Measurements from ENCODE around the gene NSD1.
A peak's percentile ranks its signal among the peaks of the same experiment; 100 is the strongest.

Gene NSD1

GRCh38 chr5:177319913-177320588, 186.5 kb downstream of the NSD1 start:
- peak overlapping the region; percentile 2 for H3K27ac Mint-ChIP-seq
- no peak for DNase-seq
- no peaks in the 10 kb centered on the region for H3K27me3 Mint-ChIP-seq
- CTCF ChIA-PET = interaction anchor here (0.9 to 4.4 kb wide), 10 partner anchors 10 to 207 kb away, joined by 3 to 22 read pairs (median 7); no protein-coding TSS in a partner anchor
- H3K36me3 Mint-ChIP-seq = peaks cover 20% of the 10 kb centered on the region
- H3K4me3 Mint-ChIP-seq = no peak overlapping the region
- H3K9me3 Mint-ChIP-seq = peaks cover 3% of the 10 kb centered on the region
- peaks cover 41% of the 10 kb centered on the region for H3K4me1 Mint-ChIP-seq

GRCh38 chr5:177320879-177321278, 187.3 kb downstream of the NSD1 start:
- Mint-ChIP-seq H3K27ac (no peak overlapping the region), H3K4me1 (peaks cover 38% of the 10 kb centered on the region), H3K4me3 (no peak overlapping the region), H3K36me3 (peaks cover 20% of the 10 kb centered on the region), H3K27me3 (no peaks in the 10 kb centered on the region), H3K9me3 (peaks cover 3% of the 10 kb centered on the region)
- no peak for DNase-seq
- CTCF ChIA-PET = interaction anchor here (1.2 to 3.4 kb wide), 3 partner anchors 50 to 208 kb away, joined by 3 to 18 read pairs (median 4); no protein-coding TSS in a partner anchor

DNA sequence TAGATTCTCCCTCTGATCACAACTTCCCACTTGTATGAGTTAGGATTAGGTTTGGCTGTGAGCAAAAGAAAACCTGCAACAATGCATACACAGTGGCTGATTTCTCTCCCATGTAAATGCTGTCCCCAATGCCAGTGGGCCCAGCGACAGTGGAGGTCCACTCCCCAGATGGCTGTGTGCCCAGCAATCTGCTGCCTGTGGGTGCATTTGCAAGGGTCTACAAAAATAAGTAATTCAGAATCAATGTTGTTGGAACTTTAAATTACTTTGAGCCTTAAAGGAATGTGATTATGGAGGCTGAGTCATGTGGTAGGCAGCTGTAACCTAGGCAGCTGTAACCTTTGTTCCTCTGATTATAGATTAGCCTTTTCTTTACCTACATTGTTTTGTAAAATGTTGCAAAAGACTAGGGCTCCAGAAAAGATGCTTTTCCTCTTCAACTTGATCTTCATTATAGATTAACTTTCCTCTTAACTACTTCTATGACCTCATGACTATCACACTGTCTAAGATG, 192.4 kb downstream of the NSD1 start:
- CTCF ChIA-PET = interaction anchor here (1.1 kb wide), 1 partner anchor 9 kb away, joined by 4 read pairs; no protein-coding TSS in a partner anchor
- H3K4me3 Mint-ChIP-seq = no peak overlapping the region
- no peaks in the 10 kb centered on the region for H3K27me3 Mint-ChIP-seq
- no peak overlapping the region for H3K27ac Mint-ChIP-seq
- H3K36me3 Mint-ChIP-seq = peaks cover 21% of the 10 kb centered on the region
- DNase-seq = no peak
- no peaks in the 10 kb centered on the region for H3K9me3 Mint-ChIP-seq
- peaks cover 26% of the 10 kb centered on the region for H3K4me1 Mint-ChIP-seq

GRCh38 chr5:177327539-177328522, 194.3 kb downstream of the NSD1 start:
- CTCF ChIA-PET = interaction anchor here (1.0 to 2.3 kb wide), 2 partner anchors 9 to 12 kb away, joined by 4 to 10 read pairs; no protein-coding TSS in a partner anchor
- Mint-ChIP-seq H3K36me3 (peaks cover 22% of the 10 kb centered on the region), H3K4me1 (peaks cover 24% of the 10 kb centered on the region), H3K27ac (peak overlapping the region; percentile 59), H3K9me3 (no peaks in the 10 kb centered on the region), H3K4me3 (no peak overlapping the region), H3K27me3 (no peaks in the 10 kb centered on the region)
- DNase-seq = no peak

DNA sequence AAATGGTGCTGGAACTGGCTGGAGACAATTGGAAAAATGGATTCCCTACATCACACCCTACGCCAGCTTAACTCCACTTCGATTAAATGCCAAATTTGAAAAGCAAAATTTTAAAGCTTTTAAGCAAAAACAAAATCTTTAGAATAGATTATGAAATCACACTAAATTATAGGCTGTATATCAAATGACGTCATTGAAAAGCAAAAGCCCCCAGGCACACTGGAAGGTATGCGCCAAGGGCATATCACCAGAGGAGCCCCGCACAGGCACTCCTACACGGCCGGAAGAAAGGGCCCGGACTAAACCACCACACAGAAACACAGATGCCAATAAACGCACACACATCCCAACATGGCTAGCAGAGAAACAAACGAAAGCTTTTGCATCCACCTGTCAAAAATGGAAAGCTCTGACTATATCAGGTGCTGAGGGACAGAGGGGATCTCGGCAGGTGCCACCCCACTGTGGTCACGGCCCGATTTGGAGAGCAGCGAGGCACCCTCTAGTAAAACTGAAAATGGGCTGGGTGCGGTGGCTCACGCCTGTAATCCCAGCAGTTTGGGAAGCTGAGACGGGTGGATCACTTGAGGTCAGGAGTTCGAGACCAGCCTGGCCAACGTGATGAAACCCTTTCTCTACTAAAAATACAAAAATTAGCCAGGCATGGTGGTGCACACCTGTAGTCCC, 195.1 kb downstream of the NSD1 start:
- no peaks in the 10 kb centered on the region for H3K9me3 Mint-ChIP-seq
- CTCF ChIA-PET = interaction anchor here (1.0 to 2.3 kb wide), 2 partner anchors 10 to 13 kb away, joined by 4 to 10 read pairs; no protein-coding TSS in a partner anchor
- H3K36me3 Mint-ChIP-seq = peaks cover 27% of the 10 kb centered on the region
- no peaks in the 10 kb centered on the region for H3K27me3 Mint-ChIP-seq
- DNase-seq = no peak
- no peak overlapping the region for H3K4me3 Mint-ChIP-seq
- H3K27ac Mint-ChIP-seq = peak overlapping the region; percentile 59
- peaks cover 16% of the 10 kb centered on the region for H3K4me1 Mint-ChIP-seq

DNA sequence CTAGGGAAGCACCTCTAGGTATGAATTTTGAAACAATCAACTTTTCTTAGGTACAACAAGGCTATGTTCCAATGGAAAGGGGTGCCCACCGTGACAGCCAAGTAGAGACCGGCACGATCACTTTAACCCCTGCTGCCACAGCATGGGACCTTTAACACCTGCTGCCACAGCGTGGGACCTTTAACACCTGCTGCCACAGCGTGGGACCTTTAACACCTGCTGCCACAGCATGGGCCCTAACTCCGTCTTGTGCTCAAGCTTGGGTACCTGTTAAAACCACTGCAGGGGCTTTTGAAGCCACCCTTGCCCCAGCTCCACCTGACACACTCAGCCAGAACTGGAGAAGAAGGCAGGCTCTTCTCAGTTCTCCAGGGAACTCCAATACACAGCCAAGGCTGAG, 196.3 kb downstream of the NSD1 start:
- CTCF ChIA-PET = interaction anchor here (0.6 kb wide), 1 partner anchor 246 kb away, joined by 9 read pairs; no protein-coding TSS in a partner anchor
- peaks cover 12% of the 10 kb centered on the region for H3K4me1 Mint-ChIP-seq
- H3K4me3 Mint-ChIP-seq = no peak overlapping the region
- H3K27me3 Mint-ChIP-seq = no peaks in the 10 kb centered on the region
- H3K36me3 Mint-ChIP-seq = peaks cover 34% of the 10 kb centered on the region
- no peak overlapping the region for H3K27ac Mint-ChIP-seq
- H3K9me3 Mint-ChIP-seq = no peaks in the 10 kb centered on the region
- DNase-seq = no peak

GRCh38 chr5:177330991-177331842, 197.6 kb downstream of the NSD1 start:
- H3K27me3 Mint-ChIP-seq = no peaks in the 10 kb centered on the region
- peaks cover 42% of the 10 kb centered on the region for H3K36me3 Mint-ChIP-seq
- H3K4me3 Mint-ChIP-seq = no peak overlapping the region
- H3K4me1 Mint-ChIP-seq = peaks cover 11% of the 10 kb centered on the region
- no peak for DNase-seq
- H3K9me3 Mint-ChIP-seq = no peaks in the 10 kb centered on the region
- CTCF ChIA-PET = interaction anchor here (0.7 to 1.0 kb wide), 2 partner anchors 12 to 73 kb away, joined by 3 read pairs; no protein-coding TSS in a partner anchor
- H3K27ac Mint-ChIP-seq = no peak overlapping the region

- CTCF ChIA-PET = interaction anchor here (0.7 kb wide), 1 partner anchor 72 kb away, joined by 3 read pairs; no protein-coding TSS in a partner anchor
- Mint-ChIP-seq H3K4me3 (no peak overlapping the region), H3K27me3 (no peaks in the 10 kb centered on the region), H3K4me1 (peaks cover 13% of the 10 kb centered on the region), H3K36me3 (peaks cover 46% of the 10 kb centered on the region), H3K27ac (no peak overlapping the region), H3K9me3 (no peaks in the 10 kb centered on the region)
- no peak for DNase-seq
These were observed 198.7 kb downstream of the NSD1 start for GRCh38 chr5:177332031-177332895.

GRCh38 chr5:177332896-177333260, 199.3 kb downstream of the NSD1 start:
- Mint-ChIP-seq H3K4me3 (no peak overlapping the region), H3K4me1 (peaks cover 8% of the 10 kb centered on the region), H3K36me3 (peaks cover 50% of the 10 kb centered on the region), H3K9me3 (no peaks in the 10 kb centered on the region), H3K27ac (no peak overlapping the region), H3K27me3 (no peaks in the 10 kb centered on the region)
- CTCF ChIA-PET = no interaction called here
- no peak for DNase-seq

DNA sequence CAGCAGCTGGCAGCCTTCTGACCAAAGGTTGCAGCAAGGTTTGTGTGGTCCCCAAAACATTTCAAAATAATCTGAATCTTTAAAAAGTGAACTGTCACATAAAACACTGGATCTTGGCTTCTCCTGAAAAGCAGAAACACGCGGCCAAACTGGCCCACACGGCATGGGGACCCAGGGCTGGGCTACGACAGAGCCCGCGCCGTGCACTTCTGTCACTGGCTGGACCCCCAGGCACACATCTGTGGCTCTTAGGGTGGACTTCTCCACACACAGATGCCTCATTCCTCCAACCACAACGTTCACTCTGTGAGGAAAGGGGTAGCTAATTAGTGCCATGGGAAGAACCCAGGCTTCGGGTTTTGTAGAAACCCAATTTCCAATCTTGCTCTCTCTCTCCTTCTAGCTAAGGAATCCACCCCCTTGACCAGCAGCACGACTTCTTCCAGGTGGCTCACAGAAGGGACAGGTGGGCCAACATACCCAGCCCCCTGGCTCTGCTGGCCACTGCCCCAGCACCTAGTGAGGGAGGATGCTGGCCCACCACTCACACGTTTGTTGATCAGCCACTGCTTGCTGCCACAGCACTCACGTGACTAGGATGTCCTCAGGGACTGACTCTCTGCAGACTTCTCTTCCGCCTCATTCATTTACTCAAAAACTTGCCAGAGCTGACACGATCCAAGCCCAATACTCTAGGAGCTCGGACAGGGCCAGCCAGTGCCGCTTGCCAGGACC, 200.0 kb downstream of the NSD1 start:
- Mint-ChIP-seq H3K4me3 (no peak overlapping the region), H3K9me3 (no peaks in the 10 kb centered on the region), H3K27me3 (no peaks in the 10 kb centered on the region), H3K36me3 (peaks cover 50% of the 10 kb centered on the region), H3K4me1 (peaks cover 4% of the 10 kb centered on the region), H3K27ac (no peak overlapping the region)
- no peak for DNase-seq
- CTCF ChIA-PET = interaction anchor here (0.9 kb wide), 1 partner anchor 38 kb away, joined by 3 read pairs; no protein-coding TSS in a partner anchor

- Mint-ChIP-seq H3K27me3 (no peaks in the 10 kb centered on the region), H3K27ac (no peak overlapping the region), H3K36me3 (peaks cover 53% of the 10 kb centered on the region), H3K9me3 (no peaks in the 10 kb centered on the region), H3K4me3 (no peak overlapping the region), H3K4me1 (peaks cover 7% of the 10 kb centered on the region)
- CTCF ChIA-PET = interaction anchor here (0.9 kb wide), 1 partner anchor 37 kb away, joined by 3 read pairs; no protein-coding TSS in a partner anchor
- no peak for DNase-seq
These were observed 200.6 kb downstream of the NSD1 start for GRCh38 chr5:177334155-177334551.
